ENCODE data around the gene SMU1. TPM values are rescaled to one million over a fixed set of nuclear protein-coding genes. Genes with fewer than 3 reads are reported as not detected.
A peak's percentile ranks its signal among the peaks of the same experiment; 100 is the strongest.

SMU1 gene
- total RNA-seq, 1 experiment from 2014 or later = 23.2 TPM

- Mint-ChIP-seq H3K27ac (peak overlapping the region; percentile 0), H3K4me1 (peaks cover 30% of the 10 kb centered on the region), H3K36me3 (no peaks in the 10 kb centered on the region), H3K4me3 (no peak overlapping the region), H3K9me3 (no peaks in the 10 kb centered on the region), H3K27me3 (ENCODE audit: low read depth) (no peaks in the 10 kb centered on the region)
- DNase-seq (ENCODE audit: low spot score) (no peak), ATAC-seq (no peak)
- TF ChIP-seq ZNF281 (CRISPR knock-in tag; IDR thresholded peaks at IDR 0.05) = no peak
- no peak for TF ChIP-seq ZNF512 (CRISPR knock-in tag; IDR thresholded peaks at IDR 0.05; ENCODE audit: borderline replicate concordance)
- no peak for TF ChIP-seq ESRRA (CRISPR knock-in tag; IDR thresholded peaks at IDR 0.05; ENCODE audit: borderline replicate concordance)
- TF ChIP-seq MXD4 (CRISPR knock-in tag; IDR thresholded peaks at IDR 0.05; ENCODE audit: borderline replicate concordance) = no peak
- TF ChIP-seq NR2C2 (CRISPR knock-in tag; IDR thresholded peaks at IDR 0.05) = no peak
- TF ChIP-seq RORB (CRISPR knock-in tag; IDR thresholded peaks at IDR 0.05) = no peak
- TF ChIP-seq ZNF121 (CRISPR knock-in tag; IDR thresholded peaks at IDR 0.05) = no peak
- no peak for TF ChIP-seq ELF4 (CRISPR knock-in tag; IDR thresholded peaks at IDR 0.05; ENCODE audit: low read depth)
- TF ChIP-seq NFE2L1 (CRISPR knock-in tag; IDR thresholded peaks at IDR 0.05) = no peak
- no peak for TF ChIP-seq AFF4 (CRISPR knock-in tag; IDR thresholded peaks at IDR 0.05; ENCODE audit: borderline replicate concordance)
- TF ChIP-seq ARID4B (CRISPR knock-in tag; IDR thresholded peaks at IDR 0.05; ENCODE audit: borderline replicate concordance) = no peak
- no peak for TF ChIP-seq ZNF219 (CRISPR knock-in tag; IDR thresholded peaks at IDR 0.05; ENCODE audit: borderline replicate concordance)
- no peak for TF ChIP-seq HMGA2 (CRISPR knock-in tag; IDR thresholded peaks at IDR 0.05)
- ChIA-PET CTCF (no interaction called here), POLR2A (no interaction called here)
Observed at GRCh38 chr9:33113799-33114547, 37.5 kb upstream of the SMU1 start.

Data from WTC11 (cell line).